HepG2 (cell line): ENCODE measurements around the gene TAF4B. TPM values are rescaled to one million over a fixed set of nuclear protein-coding genes. Genes with fewer than 3 reads are reported as not detected.

Experiments used
- ATF5 ChIP-seq: sonication (generic); formaldehyde crosslinking; IDR thresholded peaks from 2 replicates; pipeline ENCODE4 v1.4.0; 2020; ENCODE audit warnings: mild to moderate bottlenecking, low read depth, missing genetic modification reagents
- EEA1 ChIP-seq: sonication (generic); formaldehyde crosslinking; IDR thresholded peaks from 2 replicates; pipeline ENCODE4 v1.5.1; 2020; ENCODE audit warnings: mild to moderate bottlenecking, missing genetic modification reagents, borderline replicate concordance
- ESRRA ChIP-seq: sonication (generic); formaldehyde crosslinking; IDR thresholded peaks from 2 replicates; pipeline ENCODE4 v1.5.1; 2020; ENCODE audit warnings: mild to moderate bottlenecking, low read depth, missing genetic modification reagents
- GATA4 ChIP-seq: sonication (generic); IDR thresholded peaks from 2 replicates; pipeline ENCODE4 v1.6.1; 2016; ENCODE audit warnings: antibody characterized with exemption, low read depth, borderline replicate concordance
- HNRNPK ChIP-seq: fragments of 200-400 bp; formaldehyde crosslinking; IDR thresholded peaks from 2 replicates; pipeline ENCODE4 v1.6.1; 2018; ENCODE audit warnings: low read length, low read depth, moderate library complexity, mild to moderate bottlenecking; ENCODE audit not compliant: poor library complexity, severe bottlenecking
- HOXA7 ChIP-seq: sonication (generic); formaldehyde crosslinking; IDR thresholded peaks from 2 replicates; pipeline ENCODE4 v1.8.1; 2022; ENCODE audit warnings: mild to moderate bottlenecking, missing genetic modification reagents, moderate library complexity
- NFYC ChIP-seq: IDR thresholded peaks from 2 replicates; pipeline ENCODE4 v1.6.1; 2016; ENCODE audit warnings: missing genetic modification reagents, missing compliant biosample characterization
- NPAS2 ChIP-seq: sonication (generic); formaldehyde crosslinking; IDR thresholded peaks from 2 replicates; pipeline ENCODE4 v1.8.0; 2022; ENCODE audit warnings: mild to moderate bottlenecking, missing genetic modification reagents, borderline replicate concordance
- PAX8 ChIP-seq: sonication (generic); formaldehyde crosslinking; IDR thresholded peaks from 2 replicates; pipeline ENCODE4 v1.8.0; 2022; ENCODE audit warnings: mild to moderate bottlenecking, missing genetic modification reagents, borderline replicate concordance
- PHF8 ChIP-seq: sonication (generic); formaldehyde crosslinking; IDR thresholded peaks from 2 replicates; pipeline ENCODE4 v1.5.0; 2020; ENCODE audit warnings: missing genetic modification reagents
- POLR2A ChIP-seq, 2 experiments: IDR thresholded peaks; 2 replicates each; pipeline ENCODE4 v1.6.1; 2011; ENCODE audit warnings: low read depth in 2 of 2, low read length in 2 of 2, mild to moderate bottlenecking in 1 of 2, moderate library complexity in 1 of 2; ENCODE audit not compliant: insufficient read depth in 1 of 2
- POLR2G ChIP-seq: fragments of 200-400 bp; formaldehyde crosslinking; IDR thresholded peaks from 2 replicates; pipeline ENCODE4 v1.6.1; 2018; ENCODE audit warnings: mild to moderate bottlenecking, low read depth, low read length, moderate library complexity
- TGIF2 ChIP-seq: IDR thresholded peaks from 2 replicates; pipeline ENCODE4 v1.6.1; 2016; ENCODE audit warnings: control low read depth, missing compliant biosample characterization
- ZBTB49 ChIP-seq: sonication (generic); formaldehyde crosslinking; IDR thresholded peaks from 2 replicates; pipeline ENCODE4 v1.4.0; 2020; ENCODE audit warnings: missing genetic modification reagents, borderline replicate concordance
- ZGPAT ChIP-seq: IDR thresholded peaks from 2 replicates; pipeline ENCODE4 v1.6.1; 2016; ENCODE audit warnings: mild to moderate bottlenecking
- ZIK1 ChIP-seq: sonication (generic); formaldehyde crosslinking; IDR thresholded peaks from 2 replicates; pipeline ENCODE4 v1.5.0; 2020; ENCODE audit warnings: mild to moderate bottlenecking, low read depth, missing genetic modification reagents, borderline replicate concordance
- ZKSCAN8 ChIP-seq: IDR thresholded peaks from 2 replicates; pipeline ENCODE4 v1.6.1; 2016; ENCODE audit warnings: borderline replicate concordance, missing genetic modification reagents, missing compliant biosample characterization
- ZNF468 ChIP-seq: sonication (generic); formaldehyde crosslinking; IDR thresholded peaks from 2 replicates; pipeline ENCODE4 v1.8.0; 2022; ENCODE audit warnings: mild to moderate bottlenecking, moderate library complexity, missing genetic modification reagents
- polyA plus RNA-seq, 8 experiments: library from polyadenylated mRNA; depleted of rRNA in 3 of 8; stranded (reverse) in 7 of 8; unstranded in 1 of 8; fragments of >200 nt; fragmentation: Illumina TruSeq in 4 of 8; extraction: Trizol in 4 of 8; gene quantifications; 2 replicates each; pipeline versions ENCODE4 v1.2.1 to v1.2.3, GENCODE V29; 2011 to 2016; ENCODE audit warnings: low read depth in 4 of 8, missing spikeins in 1 of 8, mixed read lengths in 1 of 8; ENCODE audit not compliant: insufficient read depth in 1 of 8
- total RNA-seq, 5 experiments: library from RNA; depleted of rRNA; stranded (reverse); fragments of >200 nt; fragmentation: Illumina TruSeq; extraction: Trizol; gene quantifications; 2 replicates each; pipeline ENCODE4 v1.2.3, GENCODE V29; 2016; ENCODE audit warnings: low read depth in 1 of 5
- TF ChIP-seq, protein P1 (sequence below): sonication (generic); formaldehyde crosslinking; IDR thresholded peaks from 2 replicates; pipeline ENCODE4 v1.5.0; 2020; ENCODE audit warnings: mild to moderate bottlenecking, missing genetic modification reagents, moderate library complexity
- TF ChIP-seq, protein P2 (sequence below): sonication (generic); formaldehyde crosslinking; IDR thresholded peaks from 2 replicates; pipeline ENCODE4 v1.4.0; 2020; ENCODE audit warnings: missing genetic modification reagents, borderline replicate concordance

TAF4B gene
- total and polyA plus RNA-seq, 2 of the 13 experiments (the other 11 are each of a cell fraction or from before 2014, with no cell fraction given), result 2.2 to 3.8 TPM

DNA sequence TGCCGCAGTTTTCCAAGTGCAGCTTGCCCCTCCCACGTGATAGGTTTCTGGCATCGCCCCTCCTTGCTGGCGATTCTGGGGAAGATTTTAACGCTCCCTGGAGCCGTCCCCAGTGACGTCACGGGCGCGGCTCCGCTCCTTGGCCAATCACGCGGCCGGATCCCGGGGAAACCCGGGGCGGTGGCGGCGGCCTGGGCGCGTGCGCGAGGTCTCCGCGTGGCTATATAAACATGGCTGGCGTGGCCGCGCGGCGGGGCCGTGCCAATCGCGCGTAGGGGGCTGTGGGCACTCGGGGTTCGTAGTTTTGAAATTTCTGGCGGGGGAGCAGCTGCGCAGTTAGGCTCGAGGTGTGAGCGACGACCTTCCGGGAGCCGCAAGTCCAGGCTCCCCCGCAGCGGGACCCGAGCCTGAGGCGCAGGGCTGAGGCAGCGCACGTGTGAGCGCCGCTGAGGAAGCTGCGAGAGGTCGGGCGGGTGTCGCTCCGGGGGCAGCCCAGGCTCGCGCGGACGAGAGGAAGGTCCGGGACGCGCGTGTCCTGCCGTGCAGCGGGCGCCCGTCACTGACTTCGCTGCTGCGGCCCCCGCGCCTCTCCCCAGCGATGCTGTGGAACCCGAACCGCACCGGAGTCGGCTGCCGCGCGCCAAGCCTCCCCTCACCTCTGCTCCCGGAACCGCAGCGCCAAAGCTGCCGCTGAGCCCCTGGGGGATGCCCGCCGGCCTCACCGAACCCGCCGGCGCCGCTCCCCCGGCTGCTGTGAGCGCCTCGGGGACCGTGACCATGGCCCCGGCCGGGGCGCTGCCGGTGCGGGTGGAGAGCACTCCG is at the start of gene TAF4B (continued):
- TF ChIP-seq ATF5 (no peak), ESRRA (CRISPR knock-in tag) (no peak), ZKSCAN8 (CRISPR knock-in tag) (no peak), POLR2G (peak; percentile 73), PHF8 (peak; percentile 59; the same call in 1 of the 2 replicates), POLR2A (IDR thresholded peaks at IDR 0.05; ENCODE audit: insufficient read depth in 1 of 2, low read depth in 2 of 2, low read length in 2 of 2) (0 out of 4 replicates have a peak, but pooled peaks of 1 of the 2 experiments have one; percentile 35), ZBTB49 (CRISPR knock-in tag) (no peak), HOXA7 (no peak), ZNF468 (CRISPR knock-in tag) (no peak), ZGPAT (CRISPR knock-in tag) (peak; percentile 40; the same call in 1 of the 2 replicates), GATA4 (no peak), PAX8 (CRISPR knock-in tag) (no peak), EEA1 (CRISPR knock-in tag) (no peak), ZIK1 (CRISPR knock-in tag) (no peak), NPAS2 (CRISPR knock-in tag) (no peak), TGIF2 (no peak), NFYC (CRISPR knock-in tag) (peak; percentile 67), HNRNPK (no peak)
- TF ChIP-seq, protein P1, sequence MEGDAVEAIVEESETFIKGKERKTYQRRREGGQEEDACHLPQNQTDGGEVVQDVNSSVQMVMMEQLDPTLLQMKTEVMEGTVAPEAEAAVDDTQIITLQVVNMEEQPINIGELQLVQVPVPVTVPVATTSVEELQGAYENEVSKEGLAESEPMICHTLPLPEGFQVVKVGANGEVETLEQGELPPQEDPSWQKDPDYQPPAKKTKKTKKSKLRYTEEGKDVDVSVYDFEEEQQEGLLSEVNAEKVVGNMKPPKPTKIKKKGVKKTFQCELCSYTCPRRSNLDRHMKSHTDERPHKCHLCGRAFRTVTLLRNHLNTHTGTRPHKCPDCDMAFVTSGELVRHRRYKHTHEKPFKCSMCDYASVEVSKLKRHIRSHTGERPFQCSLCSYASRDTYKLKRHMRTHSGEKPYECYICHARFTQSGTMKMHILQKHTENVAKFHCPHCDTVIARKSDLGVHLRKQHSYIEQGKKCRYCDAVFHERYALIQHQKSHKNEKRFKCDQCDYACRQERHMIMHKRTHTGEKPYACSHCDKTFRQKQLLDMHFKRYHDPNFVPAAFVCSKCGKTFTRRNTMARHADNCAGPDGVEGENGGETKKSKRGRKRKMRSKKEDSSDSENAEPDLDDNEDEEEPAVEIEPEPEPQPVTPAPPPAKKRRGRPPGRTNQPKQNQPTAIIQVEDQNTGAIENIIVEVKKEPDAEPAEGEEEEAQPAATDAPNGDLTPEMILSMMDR (CRISPR knock-in tag), result no peak
- TF ChIP-seq, protein P2, sequence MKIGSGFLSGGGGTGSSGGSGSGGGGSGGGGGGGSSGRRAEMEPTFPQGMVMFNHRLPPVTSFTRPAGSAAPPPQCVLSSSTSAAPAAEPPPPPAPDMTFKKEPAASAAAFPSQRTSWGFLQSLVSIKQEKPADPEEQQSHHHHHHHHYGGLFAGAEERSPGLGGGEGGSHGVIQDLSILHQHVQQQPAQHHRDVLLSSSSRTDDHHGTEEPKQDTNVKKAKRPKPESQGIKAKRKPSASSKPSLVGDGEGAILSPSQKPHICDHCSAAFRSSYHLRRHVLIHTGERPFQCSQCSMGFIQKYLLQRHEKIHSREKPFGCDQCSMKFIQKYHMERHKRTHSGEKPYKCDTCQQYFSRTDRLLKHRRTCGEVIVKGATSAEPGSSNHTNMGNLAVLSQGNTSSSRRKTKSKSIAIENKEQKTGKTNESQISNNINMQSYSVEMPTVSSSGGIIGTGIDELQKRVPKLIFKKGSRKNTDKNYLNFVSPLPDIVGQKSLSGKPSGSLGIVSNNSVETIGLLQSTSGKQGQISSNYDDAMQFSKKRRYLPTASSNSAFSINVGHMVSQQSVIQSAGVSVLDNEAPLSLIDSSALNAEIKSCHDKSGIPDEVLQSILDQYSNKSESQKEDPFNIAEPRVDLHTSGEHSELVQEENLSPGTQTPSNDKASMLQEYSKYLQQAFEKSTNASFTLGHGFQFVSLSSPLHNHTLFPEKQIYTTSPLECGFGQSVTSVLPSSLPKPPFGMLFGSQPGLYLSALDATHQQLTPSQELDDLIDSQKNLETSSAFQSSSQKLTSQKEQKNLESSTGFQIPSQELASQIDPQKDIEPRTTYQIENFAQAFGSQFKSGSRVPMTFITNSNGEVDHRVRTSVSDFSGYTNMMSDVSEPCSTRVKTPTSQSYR (CRISPR knock-in tag), result no peak
